ENCODE data around the gene FCER2. TPM values are rescaled to one million over a fixed set of nuclear protein-coding genes. Genes with fewer than 3 reads are reported as not detected.

Gene FCER2
- total and polyA plus RNA-seq, 2 of the 13 experiments (the other 11 are each of a cell fraction or from before 2014, with no cell fraction given): not detected

DNA sequence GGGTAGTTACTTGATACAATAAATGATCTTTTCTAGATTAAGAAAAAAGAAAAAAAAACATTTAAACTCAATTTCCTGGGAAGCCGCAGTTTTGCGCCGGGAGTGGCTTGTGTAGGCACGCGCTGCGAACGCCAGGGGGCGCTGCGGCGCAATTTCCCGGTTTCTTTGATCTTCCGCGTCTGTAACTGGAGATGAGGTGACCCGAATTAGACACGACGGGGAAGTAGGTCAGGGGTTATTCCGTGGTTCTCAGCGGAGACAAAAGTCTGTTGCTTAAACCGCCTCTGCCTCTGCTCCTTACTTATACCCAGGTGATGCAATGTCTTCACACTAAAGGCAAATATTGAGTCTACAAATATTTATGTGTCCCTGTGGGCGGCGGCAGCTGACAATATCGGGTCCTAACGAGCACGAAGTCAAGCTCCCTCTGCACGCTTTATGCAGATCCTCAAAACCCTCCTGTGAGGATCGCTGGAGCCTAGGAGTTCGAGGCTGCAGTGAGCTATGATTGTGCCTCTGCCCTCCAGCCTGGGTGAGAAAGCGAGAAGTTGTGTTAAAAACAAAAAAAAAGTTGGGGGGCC lies 49.8 kb downstream of the FCER2 start (continued):
- TF ChIP-seq SOX13 (IDR thresholded peaks at IDR 0.05) (peak; percentile 75; the same call in 1 of the 2 replicates), SOX13 (CRISPR knock-in tag; conservative IDR thresholded peaks at IDR 0.05 in 1 of 2, IDR thresholded peaks at IDR 0.05 in 1 of 2) (peak in 1 of 2 experiments; percentile 91; a peak in 2 of 4 replicates), RORA (CRISPR knock-in tag; IDR thresholded peaks at IDR 0.05) (0 out of 2 replicates have a peak, but pooled peaks have one; percentile 75), ZNF564 (CRISPR knock-in tag; IDR thresholded peaks at IDR 0.05) (peak; percentile 53; the same call in 1 of the 2 replicates), CREB1 (IDR thresholded peaks at IDR 0.05) (peak; percentile 64; the same call in 1 of the 2 replicates), CREB1 (CRISPR knock-in tag; IDR thresholded peaks at IDR 0.05) (peak; percentile 82), RBM39 (IDR thresholded peaks at IDR 0.05; ENCODE audit: low read depth, low read length, poor library complexity, severe bottlenecking) (no peak), ZSCAN9 (CRISPR knock-in tag; IDR thresholded peaks at IDR 0.05; ENCODE audit: borderline replicate concordance) (peak; percentile 81; the same call in 1 of the 2 replicates), MED1 (CRISPR knock-in tag; IDR thresholded peaks at IDR 0.05) (peak; percentile 78), IKZF1 (IDR thresholded peaks at IDR 0.05) (no peak), TEAD2 (CRISPR knock-in tag; IDR thresholded peaks at IDR 0.05) (no peak), ZFP41 (CRISPR knock-in tag; IDR thresholded peaks at IDR 0.05; ENCODE audit: borderline replicate concordance) (no peak), ZNF282 (IDR thresholded peaks at IDR 0.05; ENCODE audit: partially characterized antibody) (no peak), HIVEP1 (CRISPR knock-in tag; IDR thresholded peaks at IDR 0.05) (no peak; the same call in 1 of the 2 replicates), CC2D1A (CRISPR knock-in tag; IDR thresholded peaks at IDR 0.05) (no peak), ZFYVE20 (CRISPR knock-in tag; IDR thresholded peaks at IDR 0.05; ENCODE audit: borderline replicate concordance, low read depth) (no peak), XRCC5 (optimal IDR thresholded peaks at IDR 0.05; ENCODE audit: low read length) (peak; percentile 41), ZBTB42 (CRISPR knock-in tag; IDR thresholded peaks at IDR 0.05) (peak; percentile 44; the same call in 1 of the 2 replicates), FOSL2 (CRISPR knock-in tag; IDR thresholded peaks at IDR 0.05) (peak; percentile 82)
- TF ChIP-seq, protein P1, sequence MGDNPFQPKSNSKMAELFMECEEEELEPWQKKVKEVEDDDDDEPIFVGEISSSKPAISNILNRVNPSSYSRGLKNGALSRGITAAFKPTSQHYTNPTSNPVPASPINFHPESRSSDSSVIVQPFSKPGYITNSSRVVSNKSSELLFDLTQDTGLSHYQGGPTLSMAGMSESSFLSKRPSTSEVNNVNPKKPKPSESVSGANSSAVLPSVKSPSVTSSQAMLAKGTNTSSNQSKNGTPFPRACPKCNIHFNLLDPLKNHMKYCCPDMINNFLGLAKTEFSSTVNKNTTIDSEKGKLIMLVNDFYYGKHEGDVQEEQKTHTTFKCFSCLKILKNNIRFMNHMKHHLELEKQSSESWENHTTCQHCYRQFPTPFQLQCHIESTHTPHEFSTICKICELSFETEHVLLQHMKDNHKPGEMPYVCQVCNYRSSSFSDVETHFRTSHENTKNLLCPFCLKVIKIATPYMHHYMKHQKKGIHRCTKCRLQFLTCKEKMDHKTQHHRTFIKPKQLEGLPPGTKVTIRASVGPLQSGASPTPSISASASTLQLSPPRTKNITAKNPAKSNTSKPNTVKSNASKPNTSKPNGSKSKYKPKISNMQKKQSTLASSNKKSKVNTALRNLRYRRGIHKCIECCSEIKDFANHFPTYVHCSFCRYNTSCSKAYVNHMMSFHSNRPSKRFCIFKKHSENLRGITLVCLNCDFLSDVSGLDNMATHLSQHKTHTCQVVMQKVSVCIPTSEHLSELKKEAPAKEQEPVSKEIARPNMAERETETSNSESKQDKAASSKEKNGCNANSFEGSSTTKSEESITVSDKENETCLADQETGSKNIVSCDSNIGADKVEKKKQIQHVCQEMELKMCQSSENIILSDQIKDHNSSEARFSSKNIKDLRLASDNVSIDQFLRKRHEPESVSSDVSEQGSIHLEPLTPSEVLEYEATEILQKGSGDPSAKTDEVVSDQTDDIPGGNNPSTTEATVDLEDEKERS (CRISPR knock-in tag; IDR thresholded peaks at IDR 0.05): no peak
- TF ChIP-seq, protein P2, sequence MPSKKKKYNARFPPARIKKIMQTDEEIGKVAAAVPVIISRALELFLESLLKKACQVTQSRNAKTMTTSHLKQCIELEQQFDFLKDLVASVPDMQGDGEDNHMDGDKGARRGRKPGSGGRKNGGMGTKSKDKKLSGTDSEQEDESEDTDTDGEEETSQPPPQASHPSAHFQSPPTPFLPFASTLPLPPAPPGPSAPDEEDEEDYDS (CRISPR knock-in tag; IDR thresholded peaks at IDR 0.05): peak; percentile 41
- TF ChIP-seq, protein P3, sequence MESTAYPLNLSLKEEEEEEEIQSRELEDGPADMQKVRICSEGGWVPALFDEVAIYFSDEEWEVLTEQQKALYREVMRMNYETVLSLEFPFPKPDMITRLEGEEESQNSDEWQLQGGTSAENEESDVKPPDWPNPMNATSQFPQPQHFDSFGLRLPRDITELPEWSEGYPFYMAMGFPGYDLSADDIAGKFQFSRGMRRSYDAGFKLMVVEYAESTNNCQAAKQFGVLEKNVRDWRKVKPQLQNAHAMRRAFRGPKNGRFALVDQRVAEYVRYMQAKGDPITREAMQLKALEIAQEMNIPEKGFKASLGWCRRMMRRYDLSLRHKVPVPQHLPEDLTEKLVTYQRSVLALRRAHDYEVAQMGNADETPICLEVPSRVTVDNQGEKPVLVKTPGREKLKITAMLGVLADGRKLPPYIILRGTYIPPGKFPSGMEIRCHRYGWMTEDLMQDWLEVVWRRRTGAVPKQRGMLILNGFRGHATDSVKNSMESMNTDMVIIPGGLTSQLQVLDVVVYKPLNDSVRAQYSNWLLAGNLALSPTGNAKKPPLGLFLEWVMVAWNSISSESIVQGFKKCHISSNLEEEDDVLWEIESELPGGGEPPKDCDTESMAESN (CRISPR knock-in tag; conservative IDR thresholded peaks at IDR 0.05): peak; percentile 79
- TF ChIP-seq, protein P4, sequence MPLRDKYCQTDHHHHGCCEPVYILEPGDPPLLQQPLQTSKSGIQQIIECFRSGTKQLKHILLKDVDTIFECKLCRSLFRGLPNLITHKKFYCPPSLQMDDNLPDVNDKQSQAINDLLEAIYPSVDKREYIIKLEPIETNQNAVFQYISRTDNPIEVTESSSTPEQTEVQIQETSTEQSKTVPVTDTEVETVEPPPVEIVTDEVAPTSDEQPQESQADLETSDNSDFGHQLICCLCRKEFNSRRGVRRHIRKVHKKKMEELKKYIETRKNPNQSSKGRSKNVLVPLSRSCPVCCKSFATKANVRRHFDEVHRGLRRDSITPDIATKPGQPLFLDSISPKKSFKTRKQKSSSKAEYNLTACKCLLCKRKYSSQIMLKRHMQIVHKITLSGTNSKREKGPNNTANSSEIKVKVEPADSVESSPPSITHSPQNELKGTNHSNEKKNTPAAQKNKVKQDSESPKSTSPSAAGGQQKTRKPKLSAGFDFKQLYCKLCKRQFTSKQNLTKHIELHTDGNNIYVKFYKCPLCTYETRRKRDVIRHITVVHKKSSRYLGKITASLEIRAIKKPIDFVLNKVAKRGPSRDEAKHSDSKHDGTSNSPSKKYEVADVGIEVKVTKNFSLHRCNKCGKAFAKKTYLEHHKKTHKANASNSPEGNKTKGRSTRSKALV (CRISPR knock-in tag; IDR thresholded peaks at IDR 0.05): 0 out of 2 replicates have a peak, but pooled peaks have one; percentile 28
